Measurements from ENCODE around the gene PDE6A.
A peak's percentile ranks its signal among the peaks of the same experiment; 100 is the strongest.

PDE6A gene

DNA sequence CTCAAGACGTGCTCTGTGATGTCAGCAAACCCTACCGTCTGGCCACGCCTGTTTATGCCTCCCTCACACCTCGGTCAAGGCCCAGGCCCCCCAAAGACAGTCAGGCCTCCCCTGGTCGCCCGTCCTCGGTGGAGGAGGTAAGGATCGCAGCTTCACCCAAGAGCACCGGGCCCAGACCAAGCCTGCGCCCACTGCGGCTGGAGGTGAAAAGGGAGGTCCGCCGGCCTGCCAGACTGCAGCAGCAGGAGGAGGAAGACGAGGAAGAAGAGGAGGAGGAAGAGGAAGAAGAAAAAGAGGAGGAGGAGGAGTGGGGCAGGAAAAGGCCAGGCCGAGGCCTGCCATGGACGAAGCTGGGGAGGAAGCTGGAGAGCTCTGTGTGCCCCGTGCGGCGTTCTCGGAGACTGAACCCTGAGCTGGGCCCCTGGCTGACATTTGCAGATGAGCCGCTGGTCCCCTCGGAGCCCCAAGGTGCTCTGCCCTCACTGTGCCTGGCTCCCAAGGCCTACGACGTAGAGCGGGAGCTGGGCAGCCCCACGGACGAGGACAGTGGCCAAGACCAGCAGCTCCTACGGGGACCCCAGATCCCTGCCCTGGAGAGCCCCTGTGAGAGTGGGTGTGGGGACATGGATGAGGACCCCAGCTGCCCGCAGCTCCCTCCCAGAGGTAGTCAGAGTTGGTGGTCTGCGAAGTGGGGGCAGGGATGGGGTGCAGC is 111.3 kb downstream of the PDE6A start:
- DNase-seq: no peak

DNA sequence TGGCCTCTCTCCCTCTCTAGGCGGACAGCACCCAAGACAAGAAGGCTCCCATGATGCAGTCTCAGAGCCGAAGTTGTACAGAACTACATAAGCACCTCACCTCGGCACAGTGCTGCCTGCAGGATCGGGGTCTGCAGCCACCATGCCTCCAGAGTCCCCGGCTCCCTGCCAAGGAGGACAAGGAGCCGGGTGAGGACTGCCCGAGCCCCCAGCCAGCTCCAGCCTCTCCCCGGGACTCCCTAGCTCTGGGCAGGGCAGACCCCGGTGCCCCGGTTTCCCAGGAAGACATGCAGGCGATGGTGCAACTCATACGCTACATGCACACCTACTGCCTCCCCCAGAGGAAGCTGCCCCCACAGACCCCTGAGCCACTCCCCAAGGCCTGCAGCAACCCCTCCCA is 112.0 kb downstream of the PDE6A start:
- no peak for DNase-seq

DNA sequence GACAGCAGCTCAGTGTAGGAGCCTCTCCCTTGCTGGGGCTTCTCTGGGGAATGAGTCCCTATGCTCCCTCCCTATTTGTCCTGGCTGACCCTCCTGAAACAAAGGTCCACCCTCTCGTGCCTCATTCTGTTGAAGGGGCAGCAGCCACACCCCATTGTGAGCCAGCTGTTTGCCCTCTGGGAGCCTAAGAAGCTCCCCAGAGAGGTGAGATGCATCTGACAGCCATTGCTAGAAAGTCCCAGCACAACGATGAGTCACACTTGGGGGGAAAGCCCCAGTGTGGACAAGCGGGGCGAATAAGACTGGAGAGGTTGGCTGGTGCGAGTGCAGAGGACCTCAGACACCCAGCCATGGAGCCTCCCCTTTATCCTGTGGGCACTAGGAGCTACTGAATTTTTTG is 113.1 kb downstream of the PDE6A start:
- no peak for DNase-seq

DNA sequence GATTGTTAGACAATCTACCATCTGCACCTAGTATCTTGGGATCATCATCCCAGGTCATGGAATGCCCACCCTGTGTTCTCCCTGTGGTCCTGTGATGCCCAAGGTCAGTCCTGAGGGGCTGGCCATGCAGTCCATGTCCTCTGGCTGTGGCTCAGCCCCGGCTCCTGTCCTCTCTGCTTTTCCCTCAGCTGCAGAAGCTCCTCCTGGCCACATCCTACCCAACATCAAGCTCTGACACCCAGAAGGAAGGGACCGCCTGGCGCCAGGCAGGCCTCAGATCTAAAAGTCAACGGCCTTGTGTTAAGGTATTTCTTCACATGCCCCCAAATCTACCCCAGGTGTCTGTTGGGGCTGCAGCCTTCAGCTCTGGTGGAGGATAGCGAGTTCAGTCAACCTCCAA is 114.0 kb downstream of the PDE6A start:
- DNase-seq: no peak

DNA sequence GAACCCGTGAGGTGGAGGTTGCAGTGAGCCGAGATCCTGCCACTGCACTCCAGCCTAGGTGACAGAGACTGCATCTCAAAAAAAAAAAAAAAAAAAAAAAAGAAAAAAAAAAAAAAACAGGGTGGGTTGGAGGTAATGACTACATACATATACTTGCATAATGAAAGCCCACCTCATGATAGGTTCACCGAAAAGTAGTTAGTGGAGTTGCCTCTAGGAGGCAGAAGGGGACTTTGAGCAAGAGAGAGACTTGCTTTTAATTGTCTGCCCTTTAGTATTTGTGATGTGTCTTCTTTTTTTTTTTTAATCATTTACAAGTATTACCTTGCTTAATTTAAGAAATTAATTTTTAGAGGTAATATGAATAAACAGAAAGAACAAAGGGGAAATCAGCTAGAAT is 114.6 kb downstream of the PDE6A start:
- peak in 1 of 2 experiments; percentile 10 for DNase-seq

DNA sequence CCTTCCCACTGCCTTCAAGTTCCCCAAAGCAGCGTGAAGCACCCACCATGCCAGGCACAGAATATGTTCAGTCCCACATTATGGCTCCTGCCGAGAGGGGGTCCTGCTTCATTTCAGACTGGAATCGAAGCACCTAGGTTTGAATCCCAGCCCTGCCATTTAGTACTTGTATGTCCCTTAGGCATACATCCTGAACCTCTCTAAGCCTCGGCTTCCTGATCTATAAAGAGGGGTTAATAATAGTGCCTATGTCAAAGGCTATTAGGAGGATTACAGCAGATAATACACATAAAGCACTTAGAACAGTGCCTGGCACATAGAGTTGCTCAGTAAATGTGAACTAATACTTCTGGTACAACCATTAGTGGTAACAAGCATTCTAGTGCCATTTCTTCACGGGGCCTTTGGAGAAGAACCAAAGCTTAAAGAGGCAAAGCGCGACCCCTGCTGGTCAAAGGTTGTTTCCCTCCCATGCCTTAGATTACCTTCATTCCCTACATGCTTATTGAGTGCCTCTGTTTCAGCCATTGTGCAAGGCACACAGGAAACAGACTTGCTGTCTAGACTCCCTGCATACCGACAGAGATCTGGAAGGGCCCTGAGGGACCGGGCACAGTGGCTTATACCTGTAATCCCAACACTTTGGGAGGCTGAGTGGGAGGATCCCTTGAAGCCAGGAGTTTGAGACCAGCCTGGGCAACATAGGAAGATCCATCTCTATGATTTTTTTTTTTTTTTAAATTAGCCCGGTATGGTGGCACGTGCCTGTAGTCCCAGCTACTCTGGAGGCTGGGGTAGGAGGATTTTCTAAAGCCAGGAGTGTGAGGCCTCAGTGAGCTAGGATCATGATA is 116.2 kb downstream of the PDE6A start:
- peak; percentile 65 to 92 for DNase-seq

DNA sequence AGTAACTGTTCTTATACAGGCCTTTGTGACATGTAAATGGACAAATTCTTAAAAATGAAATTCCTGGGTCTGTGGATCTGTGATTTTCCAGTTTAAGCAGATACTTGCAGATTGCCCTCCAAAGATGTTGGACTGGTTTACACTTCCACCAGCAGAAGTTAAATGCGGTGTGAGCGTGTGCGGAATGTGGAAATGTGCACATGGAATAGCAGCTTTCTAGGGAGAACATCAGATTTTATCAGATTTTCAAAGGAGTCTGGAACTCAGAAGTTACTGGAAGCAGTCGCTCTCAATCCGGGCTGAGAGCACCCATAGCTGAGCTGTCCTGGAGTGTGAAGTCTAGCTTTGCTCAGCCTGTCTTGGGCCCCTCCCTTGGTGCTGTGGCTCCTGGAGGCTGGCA is 117.0 kb downstream of the PDE6A start:
- DNase-seq: no peak

DNA sequence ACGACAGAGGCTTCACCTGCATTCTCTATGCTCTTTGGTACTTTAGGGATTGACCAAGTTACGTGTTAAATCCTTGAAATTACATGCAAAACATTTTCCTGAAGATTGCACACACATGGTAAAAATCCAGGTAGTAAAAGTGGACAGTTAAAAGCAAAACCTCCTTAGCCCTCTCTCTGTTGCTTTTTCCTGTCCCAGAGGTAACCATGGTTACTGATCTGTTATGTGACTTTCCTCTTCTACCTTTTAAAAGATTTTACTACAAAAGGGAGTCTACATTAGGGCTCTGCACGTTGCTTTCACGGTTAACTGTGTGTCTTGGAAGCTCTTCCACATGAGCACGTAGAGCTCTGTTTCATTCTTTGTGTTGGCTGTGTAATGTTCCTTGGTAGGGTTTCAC is 117.5 kb downstream of the PDE6A start:
- no peak for DNase-seq

DNA sequence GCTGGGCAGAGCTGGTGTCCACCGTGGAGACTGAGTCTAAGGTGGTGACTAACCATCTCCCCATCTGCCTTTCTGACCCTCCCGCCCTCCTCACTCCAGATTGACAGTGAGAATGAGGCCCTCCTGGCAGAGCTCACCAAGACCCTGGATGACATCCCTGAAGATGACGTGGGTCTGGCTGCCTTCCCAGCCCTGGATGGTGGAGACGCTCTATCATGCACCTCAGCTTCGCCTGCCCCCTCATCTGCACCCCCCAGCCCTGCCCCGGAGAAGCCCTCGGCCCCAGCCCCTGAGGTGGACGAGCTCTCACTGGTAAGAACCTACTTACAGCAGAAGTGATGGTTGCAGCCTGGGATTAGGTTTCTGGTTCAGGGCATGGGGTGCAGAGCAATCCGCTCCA is 118.0 kb downstream of the PDE6A start:
- DNase-seq: no peak

DNA sequence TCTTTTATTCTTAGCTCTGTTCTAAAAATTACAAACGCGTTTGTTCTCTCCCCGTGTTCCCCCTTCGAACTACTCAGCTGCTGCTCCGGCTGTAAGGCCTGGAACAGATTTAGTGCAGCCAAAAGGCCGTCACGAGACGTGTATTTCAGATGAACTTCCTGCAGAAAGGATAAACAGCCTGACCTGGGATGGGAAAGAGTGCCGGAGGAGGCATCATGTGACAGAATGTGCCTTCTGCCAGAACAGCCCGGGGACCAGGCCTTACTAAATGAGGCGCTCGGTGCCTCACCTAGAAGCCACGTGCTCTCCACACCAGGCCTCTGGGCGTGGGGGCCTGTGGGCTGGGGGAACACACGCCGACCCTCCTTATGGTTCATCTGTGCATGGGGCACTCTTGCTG is 119.7 kb downstream of the PDE6A start:
- no peak for DNase-seq

DNA sequence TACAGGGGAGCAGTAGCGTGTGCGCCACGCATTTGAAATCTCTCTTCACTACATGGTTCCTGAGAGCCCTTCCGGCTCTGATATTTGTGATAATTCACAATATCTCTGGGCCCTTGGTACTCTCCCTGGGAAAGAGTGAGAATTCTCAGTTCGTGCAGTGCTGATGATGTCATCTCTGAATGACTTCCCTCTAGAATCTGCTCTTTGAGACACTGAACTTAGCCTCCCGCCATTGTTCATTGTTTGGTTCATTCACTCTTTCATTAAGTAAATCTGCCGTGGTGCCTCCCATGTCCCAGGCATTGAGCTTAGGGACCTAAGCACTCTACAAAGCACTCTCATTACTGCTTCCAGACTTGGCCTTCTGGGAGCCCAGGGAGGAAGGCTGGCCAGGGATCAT is 120.5 kb downstream of the PDE6A start:
- DNase-seq: no peak

DNA sequence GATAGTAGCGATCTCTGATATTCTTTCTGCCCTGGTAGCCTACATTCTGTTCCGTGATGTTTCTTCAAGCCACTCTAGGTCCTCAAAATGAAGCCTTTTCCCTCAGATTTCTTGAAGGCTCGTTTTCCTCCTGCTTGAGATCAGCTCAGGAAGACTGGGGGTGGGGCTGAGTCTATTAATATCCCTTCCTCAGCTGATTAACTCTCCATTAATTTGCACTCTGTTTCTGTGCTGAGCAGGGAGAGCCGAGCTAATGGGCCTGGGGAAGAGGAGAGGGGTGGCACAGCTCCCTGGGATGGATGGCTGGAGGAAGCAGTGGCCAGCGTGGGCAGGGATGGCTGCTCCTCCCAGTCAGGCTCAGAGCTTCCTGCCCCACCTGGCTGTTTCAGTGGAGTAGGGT is 121.2 kb downstream of the PDE6A start:
- no peak for DNase-seq

DNA sequence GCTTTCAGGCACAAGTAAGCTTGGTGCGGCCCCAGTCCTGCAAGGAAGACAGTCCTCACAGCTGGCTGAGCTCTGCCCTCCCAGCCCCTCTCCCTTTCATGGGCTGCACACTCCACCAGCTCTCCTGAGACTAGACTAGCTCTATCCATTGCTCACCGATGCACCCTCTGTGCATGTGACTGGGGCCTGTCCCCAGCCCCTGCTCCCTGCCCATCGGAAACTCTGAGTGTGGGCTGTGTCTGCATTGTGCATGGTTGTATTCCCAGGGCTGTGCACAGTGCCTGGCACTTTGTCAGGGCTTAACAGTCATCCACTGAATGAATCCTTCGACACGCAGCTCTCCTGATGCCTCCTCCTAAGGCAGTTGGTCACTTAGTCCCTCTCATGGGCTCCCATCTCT is 122.3 kb downstream of the PDE6A start:
- no peak for DNase-seq

DNA sequence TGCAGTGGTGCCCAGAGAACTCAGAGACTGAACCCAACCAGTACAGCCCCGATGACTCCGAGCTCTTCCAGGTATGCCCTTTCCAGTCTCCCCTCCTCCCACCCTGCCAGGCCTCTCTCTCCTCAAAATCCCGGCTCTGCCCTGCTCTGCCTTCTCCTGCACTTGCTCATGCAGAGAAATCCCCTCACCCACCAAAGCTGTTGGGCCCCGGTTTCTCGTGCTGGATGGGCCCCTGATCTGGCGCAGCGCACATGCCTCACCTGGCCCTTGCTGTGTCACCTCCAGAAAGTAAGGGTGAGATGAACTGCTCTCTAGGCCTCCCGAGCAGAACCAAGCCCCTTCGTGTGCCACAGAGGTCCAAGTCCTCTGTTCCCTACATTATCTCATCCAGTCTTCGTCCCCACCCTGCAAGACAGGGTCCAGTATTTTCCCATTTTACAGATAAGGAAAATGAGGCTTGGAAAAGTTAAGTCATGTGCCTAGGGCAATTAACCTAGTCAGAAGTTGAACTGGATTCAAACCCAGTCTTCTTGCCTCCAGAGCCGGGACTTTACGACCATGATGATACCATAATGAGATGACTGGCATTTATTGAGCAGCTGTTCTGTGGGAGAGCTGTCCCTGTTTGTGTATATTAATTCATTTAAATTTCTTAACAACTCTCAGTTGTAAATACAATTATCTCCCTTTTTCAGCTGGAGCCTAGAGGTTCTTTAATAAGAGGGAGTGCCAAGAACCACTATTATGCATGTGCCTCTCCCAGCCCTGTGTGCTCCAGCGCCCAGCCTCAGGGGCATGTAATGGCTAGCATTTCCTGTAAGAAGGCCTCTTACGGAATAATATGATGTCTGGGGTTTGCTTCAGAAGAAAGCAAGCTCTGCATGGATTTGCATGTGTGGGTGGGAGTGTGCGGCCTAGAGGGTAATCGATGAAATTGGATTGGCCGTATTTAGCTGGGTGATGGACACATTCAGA is 123.8 kb downstream of the PDE6A start:
- no peak for DNase-seq

DNA sequence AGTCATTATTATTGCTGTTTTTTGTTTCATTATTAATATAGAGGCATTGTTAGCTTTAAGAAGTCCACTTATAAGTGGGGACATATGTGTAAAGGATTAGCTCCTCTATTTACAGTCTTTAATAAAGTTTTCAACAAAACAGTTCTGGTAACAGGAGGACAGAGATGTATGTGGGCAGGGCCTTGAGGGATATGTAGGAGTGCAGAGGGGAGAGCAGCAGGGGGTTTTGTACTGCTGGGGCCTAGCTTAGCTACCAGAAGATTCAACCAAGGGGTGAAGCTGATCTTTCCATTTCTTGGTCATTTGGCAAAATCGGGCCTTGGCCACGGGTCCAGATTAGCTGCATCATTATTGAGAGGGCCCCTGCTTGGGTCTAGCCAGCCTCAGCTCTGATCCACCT is 124.6 kb downstream of the PDE6A start:
- DNase-seq: no peak

DNA sequence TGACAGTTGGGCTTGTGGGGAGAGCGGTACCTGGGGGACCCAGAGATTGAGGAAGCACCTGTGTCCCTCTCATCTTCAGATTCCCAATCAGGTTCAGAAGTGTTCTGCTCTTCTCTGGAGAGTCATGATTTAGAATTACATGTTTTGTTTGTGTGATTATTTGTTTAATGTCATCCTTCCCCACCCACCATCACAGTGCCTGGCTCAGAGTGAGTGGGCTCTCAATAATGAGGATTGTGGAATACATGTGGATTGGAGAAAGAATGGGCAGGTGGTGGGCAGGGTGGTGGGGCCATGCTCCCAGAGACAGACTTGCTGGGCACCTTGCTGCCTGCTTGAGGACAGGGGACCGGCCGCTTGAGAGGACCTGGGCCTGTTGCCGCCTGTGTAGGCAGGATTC is 126.5 kb downstream of the PDE6A start:
- no peak for DNase-seq

DNA sequence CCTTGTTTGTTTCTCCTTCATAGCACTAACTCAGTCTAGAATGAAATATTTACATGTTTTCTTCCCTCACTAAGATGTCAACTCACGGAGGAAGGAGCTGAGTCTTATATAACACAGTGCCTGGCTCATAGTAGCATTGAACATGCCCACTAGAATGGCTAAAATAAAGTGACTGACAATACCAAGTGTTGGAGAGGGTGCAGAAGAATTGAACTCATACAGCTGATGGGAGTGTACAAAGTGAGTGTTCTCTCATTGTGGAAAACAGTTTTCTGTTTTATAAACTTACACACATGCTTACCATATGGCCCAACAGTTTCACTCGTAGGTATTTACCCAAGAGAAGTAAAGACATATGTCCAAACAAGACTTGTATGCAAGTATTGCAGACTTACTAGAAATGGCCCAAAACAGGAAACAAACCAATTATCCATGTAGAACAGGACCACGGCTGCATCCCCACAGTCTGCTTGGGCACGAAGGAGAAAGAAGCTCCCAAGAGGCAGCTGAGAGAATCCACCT is 127.0 kb downstream of the PDE6A start:
- no peak for DNase-seq

DNA sequence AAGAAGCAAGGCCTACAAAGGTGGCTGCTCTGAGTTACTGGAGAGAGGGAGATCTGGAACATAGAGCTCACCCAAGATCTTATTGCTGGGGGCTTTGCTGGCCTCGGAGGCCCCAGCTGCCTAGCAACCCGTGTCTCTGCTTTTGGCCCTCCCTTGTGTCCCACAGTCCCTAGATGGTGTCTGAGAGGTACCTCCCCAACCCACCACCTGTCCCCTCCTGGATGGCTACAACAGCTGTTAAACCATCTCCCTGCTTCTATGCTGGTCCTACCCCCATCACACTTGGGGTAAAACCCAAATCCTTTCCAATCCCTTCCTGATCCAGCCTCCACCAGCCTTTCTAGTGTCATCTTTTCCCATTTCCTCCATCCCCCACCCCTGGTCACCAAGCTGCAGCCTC is 127.9 kb downstream of the PDE6A start:
- DNase-seq: no peak

DNA sequence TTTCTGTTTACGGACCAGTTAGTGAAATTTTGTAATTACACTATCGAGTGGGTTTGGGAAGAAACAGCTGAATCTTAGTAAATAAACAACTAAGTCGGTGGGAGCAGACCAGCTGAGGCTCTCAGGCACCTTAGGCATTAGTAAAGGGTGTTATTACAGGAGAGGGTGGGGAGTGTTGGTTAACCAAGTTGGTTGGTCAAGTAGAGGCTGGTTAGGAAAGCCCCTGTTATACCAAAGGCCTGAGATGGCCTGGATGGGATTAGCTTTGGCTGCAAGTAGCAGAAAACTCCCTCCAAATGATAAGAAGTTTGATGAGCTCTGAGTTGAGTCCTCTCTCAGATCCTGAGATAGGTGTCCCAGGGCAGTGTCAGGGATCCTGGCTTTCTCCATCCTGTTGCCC is 133.1 kb downstream of the PDE6A start:
- no peak for DNase-seq

DNA sequence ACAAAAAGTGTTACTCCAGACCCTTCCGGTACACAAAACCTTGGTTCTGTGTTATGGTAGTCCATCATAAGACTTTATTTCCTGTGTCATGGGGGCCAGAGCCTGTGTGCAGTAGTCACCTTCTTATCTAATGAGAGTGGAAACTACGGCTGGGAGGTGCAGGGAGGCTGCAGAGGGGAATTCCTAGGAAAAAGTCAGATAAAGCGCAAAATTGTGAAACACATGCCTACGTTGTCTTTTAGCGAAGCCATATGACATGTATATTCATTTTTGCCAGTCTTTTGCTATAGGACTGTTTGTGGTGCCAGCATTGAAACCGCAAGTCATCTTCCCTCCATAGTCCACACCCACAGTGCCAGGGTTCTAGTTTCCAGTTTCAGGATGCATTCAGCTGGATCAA is 133.7 kb downstream of the PDE6A start:
- no peak for DNase-seq

DNA sequence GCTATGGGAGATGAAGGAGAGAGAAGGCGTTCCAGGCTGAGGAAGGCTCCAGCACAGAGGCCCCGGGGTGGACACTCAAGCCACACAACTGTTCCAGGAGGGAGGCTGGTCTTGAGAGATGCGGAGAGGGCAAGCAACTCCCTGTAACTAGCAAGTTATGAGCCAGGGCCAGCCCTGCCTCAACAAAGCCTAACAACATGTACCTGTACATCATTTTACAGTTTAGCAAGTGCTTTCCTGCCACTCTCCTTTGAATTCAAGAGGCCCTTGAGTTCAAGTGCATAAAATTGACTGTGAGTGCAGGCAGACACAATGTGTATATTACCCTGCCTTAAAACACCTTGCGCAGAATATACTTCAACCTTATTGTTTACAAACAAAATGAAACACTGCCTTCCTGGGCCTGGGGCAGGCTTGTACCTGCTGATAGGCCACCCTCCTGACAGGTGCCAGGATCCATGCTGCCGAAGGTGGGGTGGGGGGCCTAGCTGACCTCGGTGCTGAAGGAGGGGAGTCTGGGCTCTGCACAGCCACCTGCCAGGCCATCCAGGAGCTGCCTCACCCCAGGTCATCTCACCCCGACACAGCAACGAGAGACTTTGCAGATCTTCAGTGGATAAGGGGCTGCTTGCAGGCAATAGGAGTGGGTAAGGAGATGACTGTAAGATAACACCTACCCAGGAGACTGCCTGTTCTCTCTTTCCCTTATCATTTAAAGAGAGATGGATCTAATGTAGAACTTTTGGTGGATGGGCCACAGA is 134.5 kb downstream of the PDE6A start:
- no peak for DNase-seq

DNA sequence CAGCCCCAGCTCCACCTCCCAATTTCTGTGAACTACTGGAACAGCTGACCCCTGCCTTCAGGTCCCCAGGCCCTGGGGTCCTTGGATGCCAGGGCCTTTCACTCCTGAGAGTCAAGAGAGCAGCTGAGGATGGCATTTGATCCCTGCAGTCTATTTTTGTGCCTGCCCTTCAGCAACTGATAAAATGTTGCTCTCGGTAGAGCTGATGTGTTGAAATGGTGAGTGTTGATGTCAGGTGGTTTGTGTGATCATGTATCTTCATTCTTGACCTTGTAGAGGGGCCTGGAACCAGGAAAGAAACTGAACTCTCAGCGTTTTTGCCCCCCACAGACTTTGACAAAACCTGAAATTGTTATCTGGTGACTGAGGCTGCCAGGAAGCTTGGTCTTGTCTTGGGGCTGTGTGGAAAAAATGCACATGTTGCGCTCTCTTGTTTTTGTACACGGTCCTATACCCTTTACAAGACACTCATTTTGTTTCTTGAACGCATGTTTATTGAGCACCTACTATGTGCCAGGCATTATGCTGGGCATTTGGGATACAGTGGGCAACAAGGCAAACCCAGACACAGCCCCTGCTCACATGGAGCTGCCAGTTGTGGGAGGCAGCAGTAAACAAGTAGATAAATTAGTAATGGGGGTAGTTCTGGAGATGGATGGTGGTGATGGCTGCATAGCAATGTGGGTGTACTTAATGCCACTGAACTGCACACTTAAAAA is 136.2 kb downstream of the PDE6A start:
- no peak for DNase-seq
